Progenitor cell of endocrine pancreas (in vitro differentiated cells): ENCODE data around the gene MAPKAPK3. TPM values are rescaled to one million over a fixed set of nuclear protein-coding genes. Genes with fewer than 3 reads are reported as not detected.

Experiments
- DNase-seq: peaks from one replicate; pipeline ENCODE4 v3.0.0; 2021; ENCODE audit warnings: low spot score; ENCODE audit not compliant: unreplicated experiment
- H3K27ac Mint-ChIP-seq: 2 replicates; pipeline ENCODE4 v1.8.0; 2021; ENCODE audit warnings: mild to moderate bottlenecking, moderate library complexity, mixed read lengths
- H3K27me3 Mint-ChIP-seq: 2 replicates; pipeline ENCODE4 v1.8.0; 2021; ENCODE audit warnings: mixed read lengths
- H3K36me3 Mint-ChIP-seq: 2 replicates; pipeline ENCODE4 v1.8.0; 2022; ENCODE audit warnings: mixed read lengths; ENCODE audit not compliant: insufficient read depth
- H3K4me1 Mint-ChIP-seq: 2 replicates; pipeline ENCODE4 v1.8.0; 2021; ENCODE audit warnings: low read depth, mixed read lengths
- H3K4me3 Mint-ChIP-seq: 2 replicates; pipeline ENCODE4 v1.8.0; 2021; ENCODE audit warnings: low read depth, mild to moderate bottlenecking, moderate library complexity, mixed read lengths
- H3K9me3 Mint-ChIP-seq: 2 replicates; pipeline ENCODE4 v1.8.0; 2021; ENCODE audit warnings: low read depth, mixed read lengths
- CTCF ChIP-seq: fragments of 200-600 bp; sonication (generic); IDR thresholded peaks from one replicate; pipeline ENCODE4 v1.5.0; 2021; ENCODE audit warnings: antibody characterized with exemption, mild to moderate bottlenecking; ENCODE audit not compliant: unreplicated experiment
- total RNA-seq: library from RNA; stranded (reverse); gene quantifications from 2 replicates; pipeline ENCODE4 v1.2.1, GENCODE V29; 2021

Gene MAPKAPK3
- total RNA-seq, 1 donor from 2014 or later, result 40.8 TPM

- DNase-seq, result no peak
- Mint-ChIP-seq H3K4me3 (no peak overlapping the region), H3K36me3 (peaks cover 3% of the 10 kb centered on the region), H3K4me1 (peaks cover 31% of the 10 kb centered on the region), H3K27me3 (no peaks in the 10 kb centered on the region), H3K27ac (peak overlapping the region; percentile 99), H3K9me3 (no peaks in the 10 kb centered on the region)
- no peak for TF ChIP-seq CTCF
Observed at GRCh38 chr3:50603261-50604109, 13.5 kb upstream of the MAPKAPK3 start.

GRCh38 chr3:50604110-50604621 is 12.8 kb upstream of the MAPKAPK3 start:
- DNase-seq, result no peak
- no peak for TF ChIP-seq CTCF
- H3K9me3 Mint-ChIP-seq, result no peaks in the 10 kb centered on the region
- peak overlapping the region; percentile 23 for H3K27ac Mint-ChIP-seq
- H3K4me3 Mint-ChIP-seq, result no peak overlapping the region
- H3K4me1 Mint-ChIP-seq, result peaks cover 31% of the 10 kb centered on the region
- peaks cover 3% of the 10 kb centered on the region for H3K36me3 Mint-ChIP-seq
- no peaks in the 10 kb centered on the region for H3K27me3 Mint-ChIP-seq

- H3K9me3 Mint-ChIP-seq, result no peaks in the 10 kb centered on the region
- H3K36me3 Mint-ChIP-seq, result peaks cover 3% of the 10 kb centered on the region
Observed at GRCh38 chr3:50604628-50605588, 12.0 kb upstream of the MAPKAPK3 start.

GRCh38 chr3:50605901-50606326 is 11.0 kb upstream of the MAPKAPK3 start:
- H3K36me3 Mint-ChIP-seq, result peaks cover 3% of the 10 kb centered on the region
- H3K4me1 Mint-ChIP-seq, result peaks cover 32% of the 10 kb centered on the region
- no peak for TF ChIP-seq CTCF
- no peak overlapping the region for H3K27ac Mint-ChIP-seq
- H3K27me3 Mint-ChIP-seq, result no peaks in the 10 kb centered on the region
- no peak for DNase-seq
- no peak overlapping the region for H3K4me3 Mint-ChIP-seq
- H3K9me3 Mint-ChIP-seq, result no peaks in the 10 kb centered on the region

More at GRCh38 chr3:50604628-50605588, 12.0 kb upstream of the MAPKAPK3 start:
- Mint-ChIP-seq H3K27me3 (no peaks in the 10 kb centered on the region), H3K27ac (no peak overlapping the region), H3K4me3 (no peak overlapping the region), H3K4me1 (peaks cover 31% of the 10 kb centered on the region)
- no peak for TF ChIP-seq CTCF
- no peak for DNase-seq

- no peak for DNase-seq
- Mint-ChIP-seq H3K36me3 (peaks cover 3% of the 10 kb centered on the region), H3K27ac (no peak overlapping the region), H3K9me3 (no peaks in the 10 kb centered on the region), H3K27me3 (no peaks in the 10 kb centered on the region), H3K4me1 (peaks cover 27% of the 10 kb centered on the region), H3K4me3 (no peak overlapping the region)
- TF ChIP-seq CTCF, result no peak
Observed at GRCh38 chr3:50606596-50606995, 10.4 kb upstream of the MAPKAPK3 start.
